Small intestine (tissue), 7 donors: ENCODE results near the gene NPBWR2. TPM values are rescaled to one million over a fixed set of nuclear protein-coding genes. Genes with fewer than 3 reads are reported as not detected.

Source experiments
- DNase-seq, 2 donors: peaks; one replicate each; pipeline versions ENCODE4 v3.0.0 to v3.0.0-alpha.2; 2013
- FAIRE-seq: peaks from 2 replicates; lab custom pipeline; 2012; peaks lifted over from hg19 to GRCh38; lab: Jason Lieb, UNC
- H3K27ac ChIP-seq, 3 donors: one replicate each; pipeline ENCODE4 v1.5.1; 2013; ENCODE audit warnings: low read length in 2 of 3, mild to moderate bottlenecking in 2 of 3, control low read depth in 1 of 3, inconsistent platforms in 1 of 3, low read depth in 1 of 3, moderate library complexity in 1 of 3
- H3K27me3 ChIP-seq, 3 donors: one replicate each; pipeline ENCODE4 v1.6.1; 2013; ENCODE audit warnings: low read length in 3 of 3, inconsistent platforms in 1 of 3; ENCODE audit not compliant: control insufficient read depth in 3 of 3, insufficient read depth in 3 of 3
- H3K36me3 ChIP-seq, 3 donors: one replicate each; pipeline ENCODE4 v1.6.1; 2013; ENCODE audit warnings: low read length in 3 of 3, inconsistent platforms in 1 of 3, low read depth in 1 of 3, mild to moderate bottlenecking in 1 of 3, moderate library complexity in 1 of 3; ENCODE audit not compliant: control insufficient read depth in 3 of 3, insufficient read depth in 2 of 3
- H3K4me1 ChIP-seq, 3 donors: one replicate each; pipeline ENCODE4 v1.6.1; 2013; ENCODE audit warnings: low read length in 2 of 3, inconsistent platforms in 1 of 3, low read depth in 1 of 3, mild to moderate bottlenecking in 1 of 3, moderate library complexity in 1 of 3; ENCODE audit not compliant: control insufficient read depth in 3 of 3, insufficient read depth in 2 of 3
- H3K4me3 ChIP-seq, 3 donors: one replicate each; pipeline ENCODE4 v1.5.1; 2013; ENCODE audit warnings: low read length in 3 of 3, control low read depth in 1 of 3, inconsistent platforms in 1 of 3, low read depth in 1 of 3, mild to moderate bottlenecking in 1 of 3, moderate library complexity in 1 of 3
- H3K9me3 ChIP-seq, 2 donors: one replicate each; pipeline ENCODE4 v1.6.1; 2013; ENCODE audit warnings: low read depth in 1 of 2, low read length in 1 of 2; ENCODE audit not compliant: control insufficient read depth in 2 of 2, insufficient read depth in 1 of 2
- WGBS, 3 donors: extraction: QIAGEN DNeasy Blood & Tissue Kit; methylation state at CpG; one replicate each; pipeline ENCODE4 v1.1.7; 2013; 5-methylcytosine and 5-hydroxymethylcytosine counted together
- polyA plus RNA-seq, 4 donors: library from polyadenylated mRNA; stranded (reverse) in 3 of 4; unstranded in 1 of 4; fragments of 200-250 nt in 3 of 4; fragments of 120-200 nt in 1 of 4; gene quantifications; one replicate each; pipeline versions ENCODE4 v1.2.1 to v1.2.3, GENCODE V29; 2013
- donor health status: healthy with polysubstance abuse.
- donor health status: control.
- donor health status: control.
- donor health status: Bipolar disorder and iron deficiency.
- donor health status: healthy.

NPBWR2 gene
- polyA plus RNA-seq, 4 donors = not detected

GRCh38 chr20:64098471-64099013, 8.8 kb downstream of the NPBWR2 start:
- H3K9me3 ChIP-seq = no peaks in the 10 kb centered on the region

GRCh38 chr20:64096535-64096934, 10.8 kb downstream of the NPBWR2 start:
- no peaks in the 10 kb centered on the region for H3K4me1 ChIP-seq
- FAIRE-seq = no peak
- peaks cover 0 to 24% (median 3%) of the 10 kb centered on the region in 3 donors for H3K27me3 ChIP-seq
- H3K36me3 ChIP-seq = no peaks in the 10 kb centered on the region
- H3K4me3 ChIP-seq = no peak overlapping the region
- no peak for DNase-seq
- no peak overlapping the region for H3K27ac ChIP-seq
- no peaks in the 10 kb centered on the region for H3K9me3 ChIP-seq
- WGBS, 3 donors = 80 to 87% (median 81%) methylated on average over 6 of the region's 6 CpGs

More at GRCh38 chr20:64098471-64099013, 8.8 kb downstream of the NPBWR2 start:
- DNase-seq (no peak), FAIRE-seq (no peak)
- Histone ChIP-seq H3K36me3 (no peaks in the 10 kb centered on the region), H3K4me1 (no peaks in the 10 kb centered on the region), H3K27me3 (peaks cover 0 to 33% (median 8%) of the 10 kb centered on the region in 3 donors), H3K27ac (no peak overlapping the region), H3K4me3 (no peak overlapping the region)
- 92 to 94% (median 93%) methylated on average over 28 of the region's 28 CpGs for WGBS, 3 donors

- FAIRE-seq = no peak
- WGBS, 3 donors = 42 to 68% (median 53%) methylated on average over 11 of the region's 11 CpGs
Measured at GRCh38 chr20:64095927-64096326, 11.4 kb downstream of the NPBWR2 start.

GRCh38 chr20:64095455-64095854, 11.9 kb downstream of the NPBWR2 start:
- Histone ChIP-seq H3K27me3 (peaks cover 0 to 15% (median 0%) of the 10 kb centered on the region in 3 donors), H3K4me3 (no peak overlapping the region), H3K4me1 (no peaks in the 10 kb centered on the region), H3K27ac (no peak overlapping the region), H3K9me3 (no peaks in the 10 kb centered on the region), H3K36me3 (no peaks in the 10 kb centered on the region)
- DNase-seq = no peak
- WGBS, 3 donors = 50 to 76% (median 67%) methylated on average over 4 of the region's 4 CpGs
- FAIRE-seq = no peak

More at GRCh38 chr20:64095927-64096326, 11.4 kb downstream of the NPBWR2 start:
- Histone ChIP-seq H3K4me3 (no peak overlapping the region), H3K27me3 (peaks cover 0 to 18% (median 0%) of the 10 kb centered on the region in 3 donors), H3K36me3 (no peaks in the 10 kb centered on the region), H3K9me3 (no peaks in the 10 kb centered on the region), H3K27ac (no peak overlapping the region), H3K4me1 (no peaks in the 10 kb centered on the region)
- no peak for DNase-seq

- WGBS, 3 donors = 38 to 56% (median 52%) methylated on average over 7 to 9 of the region's 9 CpGs
Measured at GRCh38 chr20:64093013-64093503, 14.3 kb downstream of the NPBWR2 start.

GRCh38 chr20:64092258-64093012, 14.9 kb downstream of the NPBWR2 start:
- no peaks in the 10 kb centered on the region for H3K4me1 ChIP-seq
- peaks cover 0 to 6% of the 10 kb centered on the region in 2 donors for H3K9me3 ChIP-seq
- H3K27ac ChIP-seq = no peak overlapping the region
- 27 to 52% (median 36%) methylated on average over 26 to 27 of the region's 27 CpGs for WGBS, 3 donors
- no peaks in the 10 kb centered on the region for H3K36me3 ChIP-seq
- H3K27me3 ChIP-seq = peaks cover 0 to 29% (median 0%) of the 10 kb centered on the region in 3 donors
- H3K4me3 ChIP-seq = no peak overlapping the region
- no peak for DNase-seq
- FAIRE-seq = no peak

More at GRCh38 chr20:64093013-64093503, 14.3 kb downstream of the NPBWR2 start:
- Histone ChIP-seq H3K27me3 (peaks cover 0 to 29% (median 0%) of the 10 kb centered on the region in 3 donors), H3K4me3 (no peak overlapping the region), H3K4me1 (no peaks in the 10 kb centered on the region), H3K27ac (no peak overlapping the region), H3K9me3 (peaks cover 0 to under 1% of the 10 kb centered on the region in 2 donors), H3K36me3 (no peaks in the 10 kb centered on the region)
- DNase-seq (no peak), FAIRE-seq (no peak)

GRCh38 chr20:64091770-64092169, 15.6 kb downstream of the NPBWR2 start:
- no peaks in the 10 kb centered on the region for H3K36me3 ChIP-seq
- no peak overlapping the region for H3K4me3 ChIP-seq
- DNase-seq = no peak
- H3K27ac ChIP-seq = no peak overlapping the region
- WGBS, 3 donors = 6 to 23% (median 11%) methylated on average over 12 to 16 of the region's 16 CpGs
- H3K27me3 ChIP-seq = peaks cover 0 to 29% (median 0%) of the 10 kb centered on the region in 3 donors
- H3K4me1 ChIP-seq = no peaks in the 10 kb centered on the region
- H3K9me3 ChIP-seq = peaks cover 0 to 9% of the 10 kb centered on the region in 2 donors
- no peak for FAIRE-seq

- peaks cover 0 to 12% of the 10 kb centered on the region in 2 donors for H3K9me3 ChIP-seq
Measured at GRCh38 chr20:64091340-64091739, 16.0 kb downstream of the NPBWR2 start.

More at GRCh38 chr20:64091340-64091739, 16.0 kb downstream of the NPBWR2 start:
- H3K4me1 ChIP-seq = no peaks in the 10 kb centered on the region
- H3K4me3 ChIP-seq = no peak overlapping the region
- 55 to 73% (median 63%) methylated on average over 18 to 19 of the region's 19 CpGs for WGBS, 3 donors
- H3K27ac ChIP-seq = no peak overlapping the region
- no peak for DNase-seq
- H3K27me3 ChIP-seq = peaks cover 0 to 29% (median 0%) of the 10 kb centered on the region in 3 donors
- no peaks in the 10 kb centered on the region for H3K36me3 ChIP-seq
- FAIRE-seq = no peak
